Omental fat pad (tissue), 4 donors: Measurements from ENCODE around the gene SLC2A4. TPM values are rescaled to one million over a fixed set of nuclear protein-coding genes. Genes with fewer than 3 reads are reported as not detected.
A peak's percentile ranks its signal among the peaks of the same experiment; 100 is the strongest.

ENCODE experiments used
- ATAC-seq: fragments of 150-250 bp; one replicate; pipeline ENCODE4 v1.9.1; 2016; ENCODE audit warnings: mild to moderate bottlenecking, moderate library complexity; ENCODE audit not compliant: low FRiP score
- DNase-seq: peaks from one replicate; pipeline ENCODE4 v3.0.0-alpha.2; 2019; ENCODE audit warnings: low spot score
- total RNA-seq, 4 donors: library from RNA; depleted of rRNA; stranded (reverse); fragments of >200 nt; gene quantifications; one replicate each; pipeline ENCODE4 v1.1.0, GENCODE V29; 2016
- TF ChIP-seq, protein P1 (sequence below), 3 donors: fragments of 450-650 bp; IDR thresholded peaks; one replicate each; pipeline ENCODE4 v1.5.1; 2016 to 2017; ENCODE audit warnings: antibody characterized with exemption in 3 of 3, mild to moderate bottlenecking in 3 of 3, moderate library complexity in 2 of 3

SLC2A4 gene
- total RNA-seq, 4 donors from 2014 or later = 8.9 to 29.2 (median 12.1) TPM

DNA sequence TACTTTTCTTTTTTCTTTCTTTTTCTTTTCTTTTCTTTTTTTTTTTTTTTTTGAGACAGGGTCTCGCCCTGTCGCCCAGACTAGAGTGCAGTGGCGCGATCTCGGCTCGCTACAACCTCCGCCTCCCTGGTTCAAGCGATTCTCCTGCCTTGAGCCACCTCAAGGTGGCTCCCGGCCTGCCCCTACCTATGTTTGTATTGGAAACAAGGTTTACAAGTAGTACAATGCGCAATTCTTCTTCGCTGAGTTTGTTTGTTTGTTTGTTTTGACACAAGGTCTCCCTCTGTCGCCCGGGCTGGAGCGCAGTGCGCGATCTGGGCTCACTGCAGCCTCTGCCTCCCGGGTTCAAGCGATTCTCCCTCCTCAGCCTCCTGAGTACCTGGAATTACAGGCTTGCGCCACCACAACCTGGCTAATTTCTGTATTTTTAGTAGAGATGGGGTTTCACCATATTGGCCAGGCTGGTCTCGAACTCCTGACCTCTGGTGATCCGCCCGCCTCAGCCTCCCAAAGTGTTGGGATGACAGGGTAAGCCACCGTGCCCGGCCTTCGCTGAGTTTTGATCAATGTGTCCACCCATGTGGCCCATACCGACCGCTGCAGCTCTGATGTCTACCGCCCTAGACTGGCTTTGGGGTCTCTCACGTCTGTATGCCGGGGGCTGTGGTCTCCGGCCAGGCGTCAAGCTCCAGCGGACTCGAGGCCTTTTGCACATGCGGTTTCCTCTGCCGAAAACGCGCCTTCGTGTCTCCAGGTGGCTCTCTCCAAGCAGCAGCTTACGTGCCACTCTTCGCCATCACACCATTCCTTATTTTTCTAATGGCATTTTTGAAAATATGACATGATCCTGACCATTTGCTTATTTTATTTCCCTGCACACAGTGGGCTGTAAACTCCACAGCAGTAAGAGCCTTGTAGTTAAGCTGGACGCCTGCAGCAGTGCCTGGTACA lies 14.0 kb downstream of the SLC2A4 start:
- DNase-seq (no peak), ATAC-seq (no peak)
- TF ChIP-seq, protein P1, sequence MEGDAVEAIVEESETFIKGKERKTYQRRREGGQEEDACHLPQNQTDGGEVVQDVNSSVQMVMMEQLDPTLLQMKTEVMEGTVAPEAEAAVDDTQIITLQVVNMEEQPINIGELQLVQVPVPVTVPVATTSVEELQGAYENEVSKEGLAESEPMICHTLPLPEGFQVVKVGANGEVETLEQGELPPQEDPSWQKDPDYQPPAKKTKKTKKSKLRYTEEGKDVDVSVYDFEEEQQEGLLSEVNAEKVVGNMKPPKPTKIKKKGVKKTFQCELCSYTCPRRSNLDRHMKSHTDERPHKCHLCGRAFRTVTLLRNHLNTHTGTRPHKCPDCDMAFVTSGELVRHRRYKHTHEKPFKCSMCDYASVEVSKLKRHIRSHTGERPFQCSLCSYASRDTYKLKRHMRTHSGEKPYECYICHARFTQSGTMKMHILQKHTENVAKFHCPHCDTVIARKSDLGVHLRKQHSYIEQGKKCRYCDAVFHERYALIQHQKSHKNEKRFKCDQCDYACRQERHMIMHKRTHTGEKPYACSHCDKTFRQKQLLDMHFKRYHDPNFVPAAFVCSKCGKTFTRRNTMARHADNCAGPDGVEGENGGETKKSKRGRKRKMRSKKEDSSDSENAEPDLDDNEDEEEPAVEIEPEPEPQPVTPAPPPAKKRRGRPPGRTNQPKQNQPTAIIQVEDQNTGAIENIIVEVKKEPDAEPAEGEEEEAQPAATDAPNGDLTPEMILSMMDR (IDR thresholded peaks at IDR 0.05) = no peak

- DNase-seq (no peak), ATAC-seq (peak; percentile 73)
- TF ChIP-seq, protein P1 (IDR thresholded peaks at IDR 0.05) = peak in 2 of 3 donors; percentile 54 to 95
These were observed 14.8 kb downstream of the SLC2A4 start for GRCh38 chr17:7296189-7296861.

DNA sequence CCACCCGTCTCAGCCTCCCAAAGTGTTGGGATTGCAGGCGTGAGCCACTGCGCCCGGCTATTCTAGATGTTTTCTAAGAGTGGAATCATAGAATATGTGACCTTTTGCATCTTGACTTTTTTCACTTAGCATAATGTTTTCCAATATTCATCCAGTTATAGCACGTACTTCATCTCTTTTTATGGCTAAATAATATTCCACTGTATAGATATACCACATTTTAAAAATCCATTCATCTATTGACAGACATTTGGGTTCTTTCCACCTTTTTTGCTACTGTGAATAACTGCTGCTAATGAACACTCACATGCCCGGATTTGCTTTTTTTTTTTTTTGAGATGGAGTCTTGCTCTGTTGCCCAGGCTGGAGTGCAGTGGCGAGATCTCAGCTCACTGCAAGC lies 22.7 kb downstream of the SLC2A4 start:
- TF ChIP-seq, protein P1 (IDR thresholded peaks at IDR 0.05) = no peak
- ATAC-seq (no peak), DNase-seq (no peak)

DNA sequence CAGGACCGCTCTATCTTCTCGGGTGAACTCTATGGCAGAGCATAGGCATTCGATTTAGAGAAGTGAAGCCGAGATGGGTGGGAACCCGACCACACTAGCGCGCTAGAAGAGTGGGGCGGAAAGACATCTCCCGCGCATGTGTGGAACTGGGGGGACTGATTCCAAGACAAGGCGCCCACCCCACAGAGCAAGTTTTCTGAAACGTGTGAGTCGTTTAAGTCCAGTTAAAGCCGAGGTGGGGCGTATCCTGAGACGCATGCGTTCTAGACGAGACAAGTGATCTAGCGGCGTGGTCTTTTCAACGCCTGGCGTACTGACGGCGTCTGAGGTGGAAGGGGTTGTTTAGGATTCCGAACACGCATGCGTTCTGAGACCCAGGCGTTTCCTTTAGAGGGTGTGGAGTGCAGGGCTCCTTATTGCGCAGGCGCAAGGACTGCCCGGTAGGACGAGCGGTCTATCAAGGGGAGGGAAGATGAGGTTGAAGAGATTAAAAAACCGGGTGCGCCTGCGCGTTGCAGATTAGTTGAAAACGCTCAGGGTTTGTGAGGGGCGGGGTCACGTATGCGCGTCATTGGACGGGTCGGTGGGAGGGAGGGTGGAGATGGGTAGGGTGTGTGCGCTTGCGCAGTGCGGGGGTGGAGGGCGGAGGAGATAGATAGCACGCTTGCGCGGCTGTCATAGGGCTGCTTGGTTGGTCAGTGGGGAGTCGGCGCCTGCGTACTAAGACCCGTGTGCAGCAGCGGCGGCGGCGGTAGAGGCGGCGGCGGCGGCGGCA lies 25.6 kb downstream of the SLC2A4 start, which contains the start of gene EIF5A:
TSS of gene EIF5A (plus strand) at position 718 of the 775 bp plus-strand sequence. CDS start 2,008 bp downstream, outside the sequence.
- ATAC-seq = peak; percentile 94
- DNase-seq = peak; percentile 98
- TF ChIP-seq, protein P1 (IDR thresholded peaks at IDR 0.05) = no peak

- DNase-seq = no peak
- ATAC-seq = peak; percentile 0
- TF ChIP-seq, protein P1 (IDR thresholded peaks at IDR 0.05) = no peak
These were observed 26.4 kb downstream of the SLC2A4 start for GRCh38 chr17:7307686-7308624.
